A549 (cell line): ENCODE data around the gene CDCA7L.

Experiments
- CBX8 ChIP-seq: fragments of 200-600 bp; sonication (generic); IDR thresholded peaks from 2 replicates; pipeline ENCODE4 v1.6.1; 2016
- CHD4 ChIP-seq: fragments of 200-600 bp; sonication (generic); IDR thresholded peaks from 2 replicates; pipeline ENCODE4 v1.6.1; 2016; ENCODE audit warnings: antibody characterized with exemption, mild to moderate bottlenecking, borderline replicate concordance
- CTCF ChIP-seq: fragments of >200 bp; sonication (Bioruptor Twin); formaldehyde crosslinking; IDR thresholded peaks from 3 replicates; pipeline ENCODE4 v1.5.1; 2016
- EHF ChIP-seq: fragments of 250-450 bp; sonication (Bioruptor Pico); IDR thresholded peaks from 2 replicates; pipeline ENCODE4 v1.5.0; 2020; ENCODE audit warnings: mild to moderate bottlenecking
- ELK1 ChIP-seq: fragments of 150-350 bp; IDR thresholded peaks from 2 replicates; pipeline ENCODE4 v1.6.1; 2014; ENCODE audit warnings: low read depth, mild to moderate bottlenecking, low read length
- EP300 ChIP-seq, 2 experiments: fragments of >200 bp; sonication (Bioruptor Twin); formaldehyde crosslinking; IDR thresholded peaks; 2 replicates in 1 of 2; 3 replicates in 1 of 2; pipeline ENCODE4 v1.6.1; 2016 to 2017
- FOSL2 ChIP-seq, 2 experiments: fragments of 450-650 bp in 1 of 2; fragments of >200 bp in 1 of 2; sonication (Bioruptor Twin) in 1 of 2; formaldehyde crosslinking; IDR thresholded peaks; 2 replicates each; pipeline versions ENCODE4 v1.5.0 to v1.6.1; 2016 to 2020; ENCODE audit warnings: mild to moderate bottlenecking in 1 of 2, moderate library complexity in 1 of 2
- MAFK ChIP-seq: fragments of 450-650 bp; IDR thresholded peaks from 2 replicates; pipeline ENCODE4 v1.6.1; 2014; ENCODE audit not compliant: partially characterized antibody
- NPAS2 ChIP-seq: fragments of 250-450 bp; sonication (Bioruptor Pico); IDR thresholded peaks from 2 replicates; pipeline ENCODE4 v1.8.0; 2022; ENCODE audit warnings: mild to moderate bottlenecking, moderate library complexity, borderline replicate concordance
- POLR2A ChIP-seq: IDR thresholded peaks from 2 replicates; pipeline ENCODE4 v1.6.1; 2012; ENCODE audit warnings: mild to moderate bottlenecking, low read length
- RAD21 ChIP-seq, 2 experiments: fragments of >200 bp in 1 of 2; sonication (Bioruptor Twin) in 1 of 2; formaldehyde crosslinking in 1 of 2; IDR thresholded peaks in 1 of 2; conservative IDR thresholded peaks in 1 of 2; 2 replicates in 1 of 2; 3 replicates in 1 of 2; pipeline ENCODE4 v1.6.1; 2012 to 2018; ENCODE audit warnings: inconsistent platforms in 1 of 2
- TF ChIP-seq, protein P1 (sequence below): fragments of 250-450 bp; sonication (Bioruptor Pico); IDR thresholded peaks from 2 replicates; pipeline ENCODE4 v1.5.0; 2021; ENCODE audit warnings: mild to moderate bottlenecking, moderate library complexity, borderline replicate concordance

DNA sequence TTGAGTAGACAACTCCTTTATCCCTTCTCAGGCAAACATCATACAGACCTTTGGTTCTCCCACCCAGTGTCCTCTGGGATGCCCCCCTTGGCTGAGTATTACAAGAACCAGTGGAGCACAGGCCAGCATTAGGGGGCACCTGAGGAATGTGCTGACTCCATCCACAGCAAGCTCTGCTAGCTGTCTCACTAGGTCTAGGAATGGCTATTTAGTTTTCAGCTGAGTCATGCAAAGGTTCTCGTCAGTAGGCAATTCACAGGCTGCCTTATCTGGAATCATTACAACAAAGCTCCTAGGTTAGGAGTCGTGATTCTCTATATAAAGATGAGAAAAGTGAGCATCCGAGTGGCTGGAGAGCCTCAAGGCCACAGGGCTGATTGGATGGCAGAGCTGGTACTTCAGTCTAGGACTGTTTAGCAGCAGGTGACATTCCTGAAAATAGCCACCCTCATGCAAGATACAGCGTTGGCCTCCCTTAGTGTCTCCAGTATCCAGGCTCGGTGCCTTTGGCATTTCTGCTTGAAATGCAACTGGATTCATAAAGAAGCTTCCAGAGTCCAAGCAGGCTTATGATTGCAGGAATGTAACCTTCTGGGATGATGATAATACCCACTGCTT is 75.8 kb downstream of the CDCA7L start:
- no peak for TF ChIP-seq EP300 (IDR thresholded peaks at IDR 0.05)
- TF ChIP-seq CBX8, result no peak
- no peak for TF ChIP-seq CHD4
- TF ChIP-seq NPAS2 (CRISPR knock-in tag), result no peak
- TF ChIP-seq CTCF, result no peak
- peak; percentile 73 for TF ChIP-seq MAFK
- TF ChIP-seq, protein P1, sequence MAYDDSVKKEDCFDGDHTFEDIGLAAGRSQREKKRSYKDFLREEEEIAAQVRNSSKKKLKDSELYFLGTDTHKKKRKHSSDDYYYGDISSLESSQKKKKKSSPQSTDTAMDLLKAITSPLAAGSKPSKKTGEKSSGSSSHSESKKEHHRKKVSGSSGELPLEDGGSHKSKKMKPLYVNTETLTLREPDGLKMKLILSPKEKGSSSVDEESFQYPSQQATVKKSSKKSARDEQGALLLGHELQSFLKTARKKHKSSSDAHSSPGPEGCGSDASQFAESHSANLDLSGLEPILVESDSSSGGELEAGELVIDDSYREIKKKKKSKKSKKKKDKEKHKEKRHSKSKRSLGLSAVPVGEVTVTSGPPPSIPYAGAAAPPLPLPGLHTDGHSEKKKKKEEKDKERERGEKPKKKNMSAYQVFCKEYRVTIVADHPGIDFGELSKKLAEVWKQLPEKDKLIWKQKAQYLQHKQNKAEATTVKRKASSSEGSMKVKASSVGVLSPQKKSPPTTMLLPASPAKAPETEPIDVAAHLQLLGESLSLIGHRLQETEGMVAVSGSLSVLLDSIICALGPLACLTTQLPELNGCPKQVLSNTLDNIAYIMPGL (CRISPR knock-in tag), result no peak
- TF ChIP-seq ELK1, result no peak
- TF ChIP-seq POLR2A, result no peak
- TF ChIP-seq RAD21 (conservative IDR thresholded peaks at IDR 0.05 in 1 of 2, IDR thresholded peaks at IDR 0.05 in 1 of 2), result no peak
- no peak for TF ChIP-seq EHF
- no peak for TF ChIP-seq FOSL2 (IDR thresholded peaks at IDR 0.05)
- no peak for TF ChIP-seq FOSL2 (CRISPR knock-in tag; IDR thresholded peaks at IDR 0.05)
